H1 (cell line): ENCODE measurements around the gene DRAXIN. TPM values are rescaled to one million over a fixed set of nuclear protein-coding genes. Genes with fewer than 3 reads are reported as not detected.

Experiments used
- CTCF ChIA-PET: fragments of 300-600 bp; sonication (Branson Sonifier 250); formaldehyde crosslinking; loops from one replicate; lab custom pipeline; 2021; ENCODE audit not compliant: partially characterized antibody; lab: Charles Lee
- POLR2A ChIA-PET: fragments of 300-600 bp; sonication (Branson Sonifier 250); formaldehyde crosslinking; loops from one replicate; lab custom pipeline; 2021; ENCODE audit warnings: inconsistent platforms; ENCODE audit not compliant: partially characterized antibody; lab: Charles Lee
- DNase-seq, 2 experiments: peaks; one replicate each; pipeline versions ENCODE4 v3.0.0 to v3.0.0-alpha.2; 2010 to 2022; ENCODE audit warnings: low spot score in 2 of 2, low read depth in 1 of 2, mixed read lengths in 1 of 2
- FAIRE-seq: peaks from 2 replicates; lab custom pipeline; 2011; peaks lifted over from hg19 to GRCh38; lab: Jason Lieb, UNC
- H2AFZ ChIP-seq: 2 replicates; pipeline ENCODE4 v1.8.1; 2012; ENCODE audit warnings: low read length, inconsistent platforms
- H2AK5ac ChIP-seq: 2 replicates; pipeline ENCODE4 v1.6.1; 2013; ENCODE audit warnings: low read depth, low read length
- H2BK120ac ChIP-seq: replicated peaks from 2 replicates; pipeline ENCODE3; 2013; ENCODE audit warnings: low read depth, low read length, inconsistent platforms
- H2BK12ac ChIP-seq: 2 replicates; pipeline ENCODE4 v1.6.1; 2013; ENCODE audit warnings: low read depth, low read length
- H2BK15ac ChIP-seq: 2 replicates; pipeline ENCODE4 v1.6.1; 2013; ENCODE audit warnings: low read length
- H2BK20ac ChIP-seq: 2 replicates; pipeline ENCODE4 v1.6.1; 2013; ENCODE audit warnings: low read length
- H2BK5ac ChIP-seq: 2 replicates; pipeline ENCODE4 v1.6.1; 2013; ENCODE audit warnings: low read depth, low read length
- H3K14ac ChIP-seq: 2 replicates; pipeline ENCODE4 v1.6.1; 2013; ENCODE audit warnings: inconsistent platforms; ENCODE audit not compliant: insufficient read length
- H3K18ac ChIP-seq: 2 replicates; pipeline ENCODE4 v1.6.1; 2013; ENCODE audit warnings: low read length; ENCODE audit errors: extremely low read depth
- H3K23ac ChIP-seq: 2 replicates; pipeline ENCODE4 v1.6.1; 2013; ENCODE audit warnings: inconsistent platforms; ENCODE audit not compliant: insufficient read length
- H3K23me2 ChIP-seq: 2 replicates; pipeline ENCODE4 v1.6.1; 2013; ENCODE audit warnings: low read depth, low read length
- H3K27ac ChIP-seq: 2 replicates; pipeline ENCODE4 v1.6.1; 2011; ENCODE audit warnings: low read depth, low read length, inconsistent platforms
- H3K27me3 ChIP-seq, 4 experiments: replicated peaks in 1 of 4; 1 replicate in 1 of 4; 2 replicates in 3 of 4; pipeline versions ENCODE4 v1.6.1 to v1.8.1; 2011 to 2013; ENCODE audit warnings: low read length in 3 of 4, mild to moderate bottlenecking in 3 of 4, inconsistent platforms in 2 of 4, mixed read lengths in 2 of 4, moderate library complexity in 1 of 4; ENCODE audit not compliant: control insufficient read depth in 3 of 4, insufficient read depth in 3 of 4; ENCODE audit errors: extremely low read depth in 1 of 4
- H3K36me3 ChIP-seq, 4 experiments: 2 replicates each; pipeline versions ENCODE4 v1.6.1 to v1.8.1; 2011 to 2013; ENCODE audit warnings: mild to moderate bottlenecking in 4 of 4, low read length in 3 of 4, moderate library complexity in 2 of 4, control low read depth in 1 of 4, inconsistent platforms in 1 of 4; ENCODE audit not compliant: insufficient read depth in 4 of 4, control insufficient read depth in 2 of 4
- H3K4ac ChIP-seq: replicated peaks from 2 replicates; pipeline ENCODE3; 2013; ENCODE audit warnings: low read length, low read depth, mixed read lengths, inconsistent platforms; ENCODE audit not compliant: insufficient read length
- H3K4me1 ChIP-seq, 4 experiments: replicated peaks in 1 of 4; 1 replicate in 1 of 4; 2 replicates in 3 of 4; pipeline versions ENCODE4 v1.6.1 to v1.8.1; 2011 to 2013; ENCODE audit warnings: low read length in 3 of 4, inconsistent platforms in 2 of 4, mixed read lengths in 1 of 4; ENCODE audit not compliant: insufficient read depth in 4 of 4, control insufficient read depth in 3 of 4
- H3K4me2 ChIP-seq, 2 experiments: 2 replicates each; pipeline versions ENCODE4 v1.6.1 to v1.8.1; 2011 to 2013; ENCODE audit warnings: low read depth in 2 of 2, low read length in 2 of 2, control low read depth in 1 of 2, inconsistent platforms in 1 of 2, mild to moderate bottlenecking in 1 of 2; ENCODE audit not compliant: insufficient read depth in 1 of 2
- H3K4me3 ChIP-seq, 4 experiments: fragments of 200-600, 300-600 bp in 1 of 4; sonication (generic), shearing (Covaris generic), sonication (Bioruptor Twin) in 1 of 4; 2 replicates each; pipeline versions ENCODE4 v1.5.1 to v1.8.1; 2011 to 2016; ENCODE audit warnings: low read length in 4 of 4, low read depth in 3 of 4, control low read depth in 2 of 4, inconsistent platforms in 2 of 4, mild to moderate bottlenecking in 2 of 4, mixed read lengths in 1 of 4, moderate library complexity in 1 of 4; ENCODE audit not compliant: insufficient read depth in 2 of 4; ENCODE audit errors: extremely low read depth in 1 of 4
- H3K56ac ChIP-seq: replicated peaks from 2 replicates; pipeline ENCODE3; 2013; ENCODE audit warnings: low read depth, mild to moderate bottlenecking, mixed read lengths, low read length, inconsistent platforms; ENCODE audit not compliant: insufficient read length
- H3K79me1 ChIP-seq: 2 replicates; pipeline ENCODE4 v1.6.1; 2013; ENCODE audit warnings: low read depth, low read length, control low read depth
- H3K79me2 ChIP-seq, 2 experiments: 2 replicates each; pipeline versions ENCODE4 v1.6.1 to v1.8.1; 2012 to 2013; ENCODE audit warnings: low read length in 2 of 2, mild to moderate bottlenecking in 2 of 2, inconsistent platforms in 1 of 2; ENCODE audit not compliant: insufficient read depth in 2 of 2, control insufficient read depth in 1 of 2
- H3K9ac ChIP-seq, 4 experiments: replicated peaks in 1 of 4; 1 replicate in 1 of 4; 2 replicates in 3 of 4; pipeline versions ENCODE4 v1.6.1 to v1.8.1; 2011 to 2013; ENCODE audit warnings: low read depth in 3 of 4, low read length in 3 of 4, control low read depth in 2 of 4, mild to moderate bottlenecking in 2 of 4, moderate library complexity in 2 of 4, inconsistent platforms in 1 of 4; ENCODE audit errors: extremely low read depth in 1 of 4
- H3K9me3 ChIP-seq, 2 experiments: 2 replicates each; pipeline versions ENCODE4 v1.6.1 to v1.8.1; 2012 to 2013; ENCODE audit warnings: mild to moderate bottlenecking in 2 of 2, moderate library complexity in 2 of 2, control low read depth in 1 of 2, inconsistent platforms in 1 of 2, low read depth in 1 of 2, low read length in 1 of 2, mixed read lengths in 1 of 2; ENCODE audit not compliant: insufficient read depth in 2 of 2
- H4K20me1 ChIP-seq, 2 experiments: replicated peaks in 1 of 2; 2 replicates each; pipeline versions ENCODE3 to v1.8.1; 2011 to 2013; ENCODE audit warnings: inconsistent platforms in 2 of 2, low read length in 2 of 2, mild to moderate bottlenecking in 1 of 2; ENCODE audit not compliant: insufficient read depth in 2 of 2, control insufficient read depth in 1 of 2
- H4K5ac ChIP-seq: 2 replicates; pipeline ENCODE4 v1.6.1; 2013; ENCODE audit warnings: low read length, low read depth, mixed read lengths, inconsistent platforms; ENCODE audit not compliant: insufficient read length
- H4K8ac ChIP-seq: 2 replicates; pipeline ENCODE4 v1.8.0; 2013; ENCODE audit warnings: mild to moderate bottlenecking, moderate library complexity, low read length, inconsistent platforms; ENCODE audit not compliant: insufficient read depth; ENCODE audit errors: extremely low read depth
- H4K91ac ChIP-seq: replicated peaks from 2 replicates; pipeline ENCODE3; 2013; ENCODE audit warnings: low read length, mixed read lengths, inconsistent platforms; ENCODE audit not compliant: insufficient read length
- ASH2L ChIP-seq: fragments of 200-600, 300-600 bp; sonication (generic); IDR thresholded peaks from one replicate; pipeline ENCODE4 v1.7.1; 2017; ENCODE audit warnings: low read length
- BRCA1 ChIP-seq: IDR thresholded peaks from 2 replicates; pipeline ENCODE4 v1.6.1; 2012; ENCODE audit warnings: low read depth, low read length, improper control_type of control experiment
- CEBPB ChIP-seq: IDR thresholded peaks from 2 replicates; pipeline ENCODE4 v1.6.1; 2012; ENCODE audit warnings: low read depth, low read length
- CREB1 ChIP-seq: IDR thresholded peaks from 2 replicates; pipeline ENCODE4 v1.6.1; 2012; ENCODE audit warnings: inconsistent platforms
- EP300 ChIP-seq, 2 experiments: IDR thresholded peaks; 1 replicate in 1 of 2; 2 replicates in 1 of 2; pipeline ENCODE4 v1.6.1; 2011 to 2012; ENCODE audit warnings: low read depth in 2 of 2, low read length in 2 of 2, mild to moderate bottlenecking in 2 of 2, borderline replicate concordance in 1 of 2, inconsistent platforms in 1 of 2, moderate library complexity in 1 of 2
- SP1 ChIP-seq: IDR thresholded peaks from 2 replicates; pipeline ENCODE4 v1.6.1; 2011; ENCODE audit warnings: low read depth, low read length
- SRF ChIP-seq: IDR thresholded peaks from 2 replicates; pipeline ENCODE4 v1.6.1; 2011; ENCODE audit warnings: mild to moderate bottlenecking, low read depth, low read length, moderate library complexity
- WGBS, 2 experiments: shearing (Covaris generic) in 1 of 2; methylation state at CpG; one replicate each; pipeline versions ENCODE4 v1.1.6 to v1.1.7; 2013 to 2015; ENCODE audit warnings: low lambda C conversion rate in 2 of 2, mixed read lengths in 2 of 2, inconsistent platforms in 1 of 2, low coverage in 1 of 2, missing lambda C conversion rate in 1 of 2; ENCODE audit not compliant: insufficient replicate concordance in 2 of 2, insufficient coverage in 1 of 2, insufficient read length in 1 of 2; ENCODE audit errors: extremely low coverage in 1 of 2, missing lambda C conversion rate in 1 of 2; 5-methylcytosine and 5-hydroxymethylcytosine counted together
- polyA plus RNA-seq, 7 experiments: library from polyadenylated mRNA; depleted of rRNA in 3 of 7; stranded (reverse) in 5 of 7; unstranded in 2 of 7; fragments of >200 nt in 5 of 7; fragments of 200-250 nt in 2 of 7; gene quantifications; 1 replicate in 5 of 7; 2 replicates in 1 of 7; 4 replicates in 1 of 7; pipeline versions ENCODE4 v1.2.1 to v1.2.3, GENCODE V29; 2011 to 2013; ENCODE audit warnings: missing spikeins in 2 of 7, mixed read lengths in 2 of 7
- total RNA-seq: library from RNA; stranded (reverse); fragmentation: NEBNext Ultra II Directional; extraction: Animal tissue kit (Norgen Biotek cat#: 25700); gene quantifications from 2 replicates; pipeline ENCODE4 v1.2.1, GENCODE V29; 2021
- TF ChIP-seq, protein P1 (sequence below): IDR thresholded peaks from 2 replicates; pipeline ENCODE4 v1.6.1; 2012; ENCODE audit warnings: low read length, inconsistent platforms
- TF ChIP-seq, protein P2 (sequence below): IDR thresholded peaks from 2 replicates; pipeline ENCODE4 v1.6.1; 2011; ENCODE audit warnings: low read length, improper control_type of control experiment
- TF ChIP-seq, protein P3 (sequence below): IDR thresholded peaks from 2 replicates; pipeline ENCODE4 v1.6.1; 2012; ENCODE audit warnings: inconsistent platforms

DRAXIN gene
- total and polyA plus RNA-seq, 2 of the 8 experiments (the other 6 are each of a cell fraction or from before 2014, with no cell fraction given): 4.6 to 17.6 TPM

DNA sequence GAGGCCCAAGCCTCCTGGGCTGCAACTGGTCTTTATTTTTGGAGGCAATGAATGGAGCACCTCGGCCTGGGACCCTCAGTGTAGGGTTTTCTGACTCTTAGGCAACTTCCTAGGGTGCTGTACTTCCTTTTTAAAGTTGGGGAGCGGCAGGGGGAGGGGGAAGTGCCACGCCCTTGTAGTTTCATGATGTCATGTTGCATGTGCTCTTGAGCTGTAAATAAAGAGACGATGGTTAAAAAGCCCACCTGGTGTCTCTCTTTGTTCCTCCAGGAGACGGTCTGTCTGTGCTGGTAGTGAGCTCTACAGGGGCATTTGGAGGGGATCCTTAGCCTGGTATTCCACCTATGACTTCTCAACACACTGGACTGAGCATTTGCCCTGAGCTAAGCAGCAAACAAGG lies 34.1 kb downstream of the DRAXIN start:
- Histone ChIP-seq H3K4me1 (peaks cover 0 to 27% (median 24%) of the 10 kb centered on the region in 4 experiments; a peak in 6 of 7 replicates), H3K79me2 (no peaks in the 10 kb centered on the region), H3K56ac (no peak overlapping the region), H3K36me3 (no peaks in the 10 kb centered on the region), H3K79me1 (no peaks in the 10 kb centered on the region), H3K18ac (no peak overlapping the region), H3K4me2 (peak overlapping the region; percentile 26 to 65; a peak in 3 of 4 replicates), H2BK15ac (peak overlapping the region; percentile 99), H3K4me3 (no peak overlapping the region), H3K27me3 (no peaks in the 10 kb centered on the region), H2BK12ac (peak overlapping the region; percentile 96), H3K9me3 (no peaks in the 10 kb centered on the region), H4K5ac (peak overlapping the region; percentile 18), H3K9ac (peak overlapping the region in 1 of 4 experiments; percentile 29; a peak in 1 of 7 replicates), H3K23ac (no peak overlapping the region), H2BK120ac (no peak overlapping the region), H4K91ac (no peak overlapping the region), H3K23me2 (peaks cover 4% of the 10 kb centered on the region; the same call in 1 of the 2 replicates)
- ChIA-PET POLR2A (interaction anchor here (0.7 to 2.5 kb wide), 15 partner anchors 9 to 62 kb away, joined by 3 to 13 read pairs (median 4); partner anchors contain the start of genes AGTRAP and FBXO6), CTCF (interaction anchor here (0.6 to 4.2 kb wide), 13 partner anchors 9 to 163 kb away, joined by 3 to 13 read pairs (median 6); partner anchors contain the start of gene FBXO6)
- TF ChIP-seq ASH2L (no peak), CEBPB (no peak), CREB1 (no peak), SP1 (no peak), SRF (no peak), BRCA1 (no peak), EP300 (IDR thresholded peaks at IDR 0.05; ENCODE audit: borderline replicate concordance in 1 of 2, low read depth in 2 of 2, low read length in 2 of 2) (peak in 1 of 2 experiments; percentile 44; a peak in 1 of 3 replicates)
- TF ChIP-seq, protein P1, sequence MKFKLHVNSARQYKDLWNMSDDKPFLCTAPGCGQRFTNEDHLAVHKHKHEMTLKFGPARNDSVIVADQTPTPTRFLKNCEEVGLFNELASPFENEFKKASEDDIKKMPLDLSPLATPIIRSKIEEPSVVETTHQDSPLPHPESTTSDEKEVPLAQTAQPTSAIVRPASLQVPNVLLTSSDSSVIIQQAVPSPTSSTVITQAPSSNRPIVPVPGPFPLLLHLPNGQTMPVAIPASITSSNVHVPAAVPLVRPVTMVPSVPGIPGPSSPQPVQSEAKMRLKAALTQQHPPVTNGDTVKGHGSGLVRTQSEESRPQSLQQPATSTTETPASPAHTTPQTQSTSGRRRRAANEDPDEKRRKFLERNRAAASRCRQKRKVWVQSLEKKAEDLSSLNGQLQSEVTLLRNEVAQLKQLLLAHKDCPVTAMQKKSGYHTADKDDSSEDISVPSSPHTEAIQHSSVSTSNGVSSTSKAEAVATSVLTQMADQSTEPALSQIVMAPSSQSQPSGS: 0 out of 2 replicates have a peak, but pooled peaks have one; percentile 77
- TF ChIP-seq, protein P2, sequence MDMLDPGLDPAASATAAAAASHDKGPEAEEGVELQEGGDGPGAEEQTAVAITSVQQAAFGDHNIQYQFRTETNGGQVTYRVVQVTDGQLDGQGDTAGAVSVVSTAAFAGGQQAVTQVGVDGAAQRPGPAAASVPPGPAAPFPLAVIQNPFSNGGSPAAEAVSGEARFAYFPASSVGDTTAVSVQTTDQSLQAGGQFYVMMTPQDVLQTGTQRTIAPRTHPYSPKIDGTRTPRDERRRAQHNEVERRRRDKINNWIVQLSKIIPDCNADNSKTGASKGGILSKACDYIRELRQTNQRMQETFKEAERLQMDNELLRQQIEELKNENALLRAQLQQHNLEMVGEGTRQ: no peak
- TF ChIP-seq, protein P3, sequence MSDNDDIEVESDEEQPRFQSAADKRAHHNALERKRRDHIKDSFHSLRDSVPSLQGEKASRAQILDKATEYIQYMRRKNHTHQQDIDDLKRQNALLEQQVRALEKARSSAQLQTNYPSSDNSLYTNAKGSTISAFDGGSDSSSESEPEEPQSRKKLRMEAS: 0 out of 2 replicates have a peak, but pooled peaks have one; percentile 36
- TF ChIP-seq, all 59 proteins: peak for 3
- DNase-seq: no peak
- Histone ChIP-seq H2BK20ac (no peak overlapping the region), H3K14ac (no peak overlapping the region), H4K20me1 (peaks cover 0 to 1% of the 10 kb centered on the region in 2 experiments), H2AFZ (no peak overlapping the region), H2AK5ac (peak overlapping the region; percentile 97; the same call in 1 of the 2 replicates), H3K27ac (no peak overlapping the region), H4K8ac (no peak overlapping the region), H3K4ac (no peak overlapping the region), H2BK5ac (peak overlapping the region; percentile 55)
- peak; percentile 39 for FAIRE-seq
- WGBS, 2 experiments: 66% methylated on average over 5 of the region's 5 CpGs; no CpG with 5 or more reads in 1 of the 2 experiments
